HL-60 (cell line): ENCODE results near the gene MLLT1.

Experiments used
- DNase-seq, 2 experiments: peaks; one replicate each; pipeline ENCODE4 v3.0.0-alpha.2; 2010 to 2020; ENCODE audit warnings: low read depth in 1 of 2, low spot score in 1 of 2
- H3K27ac ChIP-seq: fragments of 250-450 bp; sonication (Bioruptor Pico); replicated peaks from 2 replicates; pipeline ENCODE4 v1.5.1; 2020; ENCODE audit warnings: mild to moderate bottlenecking, moderate library complexity
- H3K27me3 ChIP-seq: fragments of 250-450 bp; sonication (Bioruptor Pico); 2 replicates; pipeline ENCODE4 v1.5.1; 2021; ENCODE audit warnings: mild to moderate bottlenecking, moderate library complexity; ENCODE audit not compliant: insufficient read depth, poor library complexity, severe bottlenecking
- H3K4me3 ChIP-seq: replicated peaks from 2 replicates; pipeline ENCODE4 v1.5.1; 2011; ENCODE audit warnings: mild to moderate bottlenecking, control low read depth, low read length; ENCODE audit not compliant: insufficient read depth
- CTCF ChIP-seq: IDR thresholded peaks from one replicate; pipeline ENCODE4 v1.5.1; 2011; ENCODE audit warnings: low read length, control low read depth, inconsistent platforms; ENCODE audit not compliant: insufficient read depth
- GABPA ChIP-seq: IDR thresholded peaks from 2 replicates; pipeline ENCODE4 v1.6.1; 2012; ENCODE audit warnings: low read depth
- POLR2AphosphoS5 ChIP-seq: IDR thresholded peaks from 2 replicates; pipeline ENCODE4 v1.6.1; 2012; ENCODE audit warnings: low read depth
- REST ChIP-seq: IDR thresholded peaks from 2 replicates; pipeline ENCODE4 v1.6.1; 2012; ENCODE audit warnings: low read depth; ENCODE audit not compliant: insufficient replicate concordance
- SPI1 ChIP-seq: IDR thresholded peaks from 2 replicates; pipeline ENCODE4 v1.6.1; 2012; ENCODE audit warnings: low read depth, mild to moderate bottlenecking, borderline replicate concordance

The MLLT1 gene

GRCh38 chr19:6269101-6269886 lies 10.5 kb downstream of the MLLT1 start:
- no peaks in the 10 kb centered on the region for H3K27me3 ChIP-seq
- no peak overlapping the region for H3K27ac ChIP-seq
- no peak overlapping the region for H3K4me3 ChIP-seq
- TF ChIP-seq POLR2AphosphoS5 = no peak
- no peak for TF ChIP-seq REST
- TF ChIP-seq SPI1 = no peak
- TF ChIP-seq CTCF = no peak
- no peak for TF ChIP-seq GABPA
- DNase-seq = no peak

GRCh38 chr19:6268382-6268771 lies 11.4 kb downstream of the MLLT1 start:
- H3K27me3 ChIP-seq = no peaks in the 10 kb centered on the region
- no peak overlapping the region for H3K4me3 ChIP-seq
- DNase-seq = no peak
- TF ChIP-seq POLR2AphosphoS5 = no peak
- TF ChIP-seq GABPA = no peak
- TF ChIP-seq CTCF = no peak
- TF ChIP-seq REST = no peak
- no peak for TF ChIP-seq SPI1
- H3K27ac ChIP-seq = no peak overlapping the region

GRCh38 chr19:6267552-6268381 lies 12.0 kb downstream of the MLLT1 start:
- TF ChIP-seq CTCF (no peak), REST (no peak), POLR2AphosphoS5 (no peak), SPI1 (no peak), GABPA (no peak)
- no peak overlapping the region for H3K4me3 ChIP-seq
- H3K27me3 ChIP-seq = no peaks in the 10 kb centered on the region
- DNase-seq = no peak
- no peak overlapping the region for H3K27ac ChIP-seq
